Sigmoid colon (tissue), 4 donors: Measurements from ENCODE around the gene NUDT3.

Experiments
- CTCF ChIP-seq, 4 experiments: fragments of 450-650 bp in 3 of 4; fragments of 200-600 bp in 1 of 4; IDR thresholded peaks; one replicate each; pipeline ENCODE4 v1.5.1; 2016 to 2019; ENCODE audit warnings: antibody characterized with exemption in 4 of 4, mild to moderate bottlenecking in 3 of 4, moderate library complexity in 2 of 4
- EP300 ChIP-seq, 4 donors: sonication (generic); formaldehyde crosslinking; IDR thresholded peaks; one replicate each; pipeline ENCODE4 v1.6.1; 2017; ENCODE audit warnings: antibody characterized with exemption in 4 of 4
- POLR2A ChIP-seq, 2 donors: fragments of 450-650 bp; IDR thresholded peaks; one replicate each; pipeline ENCODE4 v1.6.1; 2016; ENCODE audit warnings: antibody characterized with exemption in 2 of 2, mild to moderate bottlenecking in 2 of 2, moderate library complexity in 2 of 2
- POLR2AphosphoS5 ChIP-seq, 4 donors: sonication (generic); formaldehyde crosslinking; IDR thresholded peaks; one replicate each; pipeline ENCODE4 v1.6.1; 2017; ENCODE audit warnings: antibody characterized with exemption in 4 of 4

DNA sequence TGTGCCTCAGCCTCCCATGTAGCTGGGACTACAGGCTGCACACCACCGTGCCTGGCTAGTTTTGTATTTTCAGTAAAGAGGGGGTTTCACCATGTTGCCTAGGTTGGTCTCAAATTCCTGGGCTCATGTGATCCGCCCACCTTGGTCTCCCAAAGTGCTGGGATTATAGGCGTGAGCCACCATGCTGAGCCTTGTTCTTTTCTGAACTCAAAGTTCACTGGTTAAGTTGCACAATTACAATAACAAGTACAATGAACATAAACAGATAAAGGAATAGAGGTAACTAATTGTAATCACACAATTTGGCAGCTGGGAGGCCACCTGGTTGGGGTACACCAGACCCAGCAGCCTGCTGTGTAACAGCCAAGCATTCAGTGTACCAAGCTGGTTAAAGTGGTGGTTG, 6.7 kb downstream of the NUDT3 start:
- no peak for TF ChIP-seq POLR2AphosphoS5 (IDR thresholded peaks at IDR 0.05)
- TF ChIP-seq CTCF (IDR thresholded peaks at IDR 0.05): no peak
- TF ChIP-seq EP300 (IDR thresholded peaks at IDR 0.05): no peak
- no peak for TF ChIP-seq POLR2A (IDR thresholded peaks at IDR 0.05)
